Right renal pelvis (tissue), 4 donors: Measurements from ENCODE around the gene ADTRP. TPM values are rescaled to one million over a fixed set of nuclear protein-coding genes. Genes with fewer than 3 reads are reported as not detected.

Experiments
- DNase-seq, 4 donors: peaks; one replicate each; pipeline ENCODE4 v3.0.0-alpha.2; 2013; ENCODE audit warnings: low read depth in 4 of 4, low spot score in 3 of 4, missing footprints in 1 of 4
- polyA plus RNA-seq, 4 donors: library from polyadenylated mRNA; unstranded; fragments of 120-200 nt; gene quantifications; one replicate each; pipeline ENCODE4 v1.2.1, GENCODE V29; 2013; ENCODE audit not compliant: insufficient read length in 4 of 4

Gene ADTRP
- 1 to 10 TPM; 1.3 to 3.1 (median 2.7) TPM for polyA plus RNA-seq

- no peak for DNase-seq
These were observed at the start of gene ADTRP for GRCh38 chr6:11778648-11779328. Gene ADTRP (minus strand): TSS chr6:11778803. CDS start chr6:11778759, 44 bp downstream.

- DNase-seq = no peak
These were observed 48.2 kb upstream of the ADTRP start for GRCh38 chr6:11826779-11827178.

- DNase-seq = no peak
These were observed 46.4 kb upstream of the ADTRP start for GRCh38 chr6:11824986-11825385.

GRCh38 chr6:11822346-11822745, 43.7 kb upstream of the ADTRP start:
- DNase-seq = no peak

- DNase-seq = no peak
These were observed 43.2 kb upstream of the ADTRP start for GRCh38 chr6:11821781-11822180.

- no peak for DNase-seq
These were observed 42.2 kb upstream of the ADTRP start for GRCh38 chr6:11820821-11821220.

GRCh38 chr6:11819486-11819885, 40.9 kb upstream of the ADTRP start:
- DNase-seq = no peak

- DNase-seq = no peak
These were observed 36.6 kb upstream of the ADTRP start for GRCh38 chr6:11815231-11815630.

GRCh38 chr6:11814819-11815218, 36.2 kb upstream of the ADTRP start:
- no peak for DNase-seq

- DNase-seq = no peak
These were observed 35.5 kb upstream of the ADTRP start for GRCh38 chr6:11814106-11814505.

- no peak for DNase-seq
These were observed 35.0 kb upstream of the ADTRP start for GRCh38 chr6:11813606-11814005.

GRCh38 chr6:11812951-11813350, 34.3 kb upstream of the ADTRP start:
- DNase-seq = no peak

- no peak for DNase-seq
These were observed 33.8 kb upstream of the ADTRP start for GRCh38 chr6:11812439-11812838.

- DNase-seq = no peak
These were observed 33.2 kb upstream of the ADTRP start for GRCh38 chr6:11811644-11812264.

- DNase-seq = no peak
These were observed 32.4 kb upstream of the ADTRP start for GRCh38 chr6:11810854-11811643.

- no peak for DNase-seq
These were observed 31.5 kb upstream of the ADTRP start for GRCh38 chr6:11810039-11810541.

- no peak for DNase-seq
These were observed 29.5 kb upstream of the ADTRP start for GRCh38 chr6:11808054-11808453.

- no peak for DNase-seq
These were observed 28.1 kb upstream of the ADTRP start for GRCh38 chr6:11806561-11807317.

- DNase-seq = no peak
These were observed 26.9 kb upstream of the ADTRP start for GRCh38 chr6:11805259-11806053.

GRCh38 chr6:11804701-11805100, 26.1 kb upstream of the ADTRP start:
- DNase-seq = no peak
